Measurements from ENCODE around the gene TMEM132A.

DNA sequence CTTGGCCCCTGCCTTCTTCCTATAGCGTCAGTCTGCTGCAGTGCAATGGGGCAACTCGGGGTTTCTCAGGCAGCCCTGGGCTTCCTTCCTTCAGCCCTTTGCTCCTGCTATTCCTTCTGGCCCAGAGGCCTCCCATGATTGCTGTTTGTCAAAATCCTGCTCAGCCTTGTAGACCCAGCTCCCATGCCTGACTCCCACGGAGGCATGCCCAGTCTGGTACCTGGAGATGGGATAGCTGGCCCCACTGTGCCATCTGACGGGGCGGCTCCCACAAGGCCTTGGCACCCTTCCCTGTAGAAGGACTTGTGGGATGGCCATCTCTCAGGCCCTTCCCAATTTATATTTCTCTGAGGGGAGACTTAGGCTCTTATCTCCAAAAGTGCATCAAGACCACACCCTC, 46.6 kb downstream of the TMEM132A start:
- TF ChIP-seq CTBP1 (IDR thresholded peaks at IDR 0.05; ENCODE audit: borderline replicate concordance), result no peak
- TF ChIP-seq TARDBP (IDR thresholded peaks at IDR 0.05), result no peak
- TF ChIP-seq FOXA1 (IDR thresholded peaks at IDR 0.05), result no peak
- TF ChIP-seq ELF4 (IDR thresholded peaks at IDR 0.05), result no peak
- TF ChIP-seq L3MBTL2 (conservative IDR thresholded peaks at IDR 0.05), result no peak
- no peak for TF ChIP-seq SP1 (IDR thresholded peaks at IDR 0.05)
- no peak for TF ChIP-seq BHLHE40 (IDR thresholded peaks at IDR 0.05; ENCODE audit: borderline replicate concordance)
- TF ChIP-seq ZNF384 (IDR thresholded peaks at IDR 0.05), result no peak
- no peak for TF ChIP-seq FOXK2 (IDR thresholded peaks at IDR 0.05)
- no peak for TF ChIP-seq FOXM1 (IDR thresholded peaks at IDR 0.05; ENCODE audit: borderline replicate concordance)
